NCI-H345 (cell line): ENCODE data around the gene KLHDC4.

Experiments
- DNase-seq: peaks from one replicate; lab custom pipeline; 2025; lab: John Stamatoyannopoulos, UW

Gene KLHDC4

GRCh38 chr16:87698676-87699199, 67.0 kb downstream of the KLHDC4 start:
- no peak for DNase-seq

GRCh38 chr16:87698241-87698640, 67.5 kb downstream of the KLHDC4 start:
- no peak for DNase-seq

DNA sequence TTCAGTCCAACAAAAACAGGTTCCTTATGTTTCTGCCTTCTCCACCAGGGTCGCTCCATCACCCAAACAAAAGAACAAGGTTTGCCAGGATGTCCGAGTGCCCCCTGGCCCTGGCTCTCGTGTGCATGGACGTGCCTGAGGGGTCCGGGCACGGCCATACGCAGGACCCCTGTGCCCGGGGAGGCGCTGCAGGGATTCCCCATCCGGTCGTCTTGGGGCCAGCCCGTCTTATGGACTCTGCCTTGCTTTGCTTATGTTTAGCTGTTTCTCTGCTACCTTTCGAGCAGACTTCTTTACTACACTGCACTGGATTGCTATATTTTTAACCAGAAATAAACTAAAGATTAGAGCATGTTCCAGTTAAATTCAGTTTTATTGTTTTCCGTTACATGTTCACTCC, 68.0 kb downstream of the KLHDC4 start:
- no peak for DNase-seq

GRCh38 chr16:87697256-87697655, 68.5 kb downstream of the KLHDC4 start:
- DNase-seq = no peak

DNA sequence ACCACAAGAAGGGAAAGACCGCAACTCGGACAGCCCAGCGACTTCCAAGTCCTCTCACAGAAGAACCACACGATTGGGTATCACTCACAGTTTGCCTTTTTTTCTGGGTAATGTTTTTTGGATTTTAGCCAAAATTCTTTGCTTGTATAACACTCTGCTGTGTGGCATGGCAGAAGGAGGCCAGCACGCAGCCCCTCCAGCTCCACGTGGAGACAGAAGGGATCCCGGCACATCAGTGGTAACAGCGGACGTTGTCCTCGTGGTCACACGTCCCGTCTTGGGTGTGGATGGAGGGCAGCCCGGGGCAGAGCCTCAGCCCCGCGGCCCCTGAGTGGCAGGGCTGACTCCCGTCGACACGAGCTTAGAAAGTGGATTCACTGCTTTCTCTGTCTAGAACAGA, 69.1 kb downstream of the KLHDC4 start:
- no peak for DNase-seq

GRCh38 chr16:87695534-87695933, 70.3 kb downstream of the KLHDC4 start:
- no peak for DNase-seq

DNA sequence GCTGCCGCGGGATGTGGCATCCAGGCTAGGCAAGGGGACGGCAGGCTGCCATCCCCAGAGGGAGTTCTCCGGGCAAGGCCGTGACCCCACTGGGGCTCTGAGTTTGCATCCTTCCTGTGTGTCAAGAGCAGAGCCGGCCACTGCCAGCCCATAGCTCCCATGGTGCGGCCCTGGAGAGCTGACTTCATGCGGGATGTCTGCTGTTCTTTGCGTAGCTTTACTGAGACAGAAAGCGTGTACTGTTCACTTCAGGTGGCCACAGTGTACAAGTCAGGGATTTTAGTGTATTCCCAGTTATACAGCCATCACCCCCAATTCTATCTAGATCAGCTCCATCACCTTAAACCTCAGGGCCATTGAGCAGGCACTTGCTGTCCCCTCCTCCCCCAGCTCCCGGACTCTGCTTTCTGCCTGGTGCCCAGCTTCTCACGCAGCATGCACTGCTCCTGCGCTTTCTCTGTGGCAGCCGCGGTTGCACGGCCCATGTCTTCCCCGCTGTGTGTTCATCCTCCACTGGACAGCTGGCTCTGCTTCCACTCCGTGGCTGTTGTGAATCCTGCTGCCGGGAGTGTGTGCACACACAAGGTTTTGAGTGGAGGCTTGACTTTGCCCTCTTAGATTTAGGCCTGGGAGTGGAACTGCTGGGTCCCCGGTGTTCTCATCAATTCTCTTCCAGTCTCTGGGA, 71.2 kb downstream of the KLHDC4 start:
- no peak for DNase-seq

- no peak for DNase-seq
These were observed 72.0 kb downstream of the KLHDC4 start for GRCh38 chr16:87693827-87694226.

DNA sequence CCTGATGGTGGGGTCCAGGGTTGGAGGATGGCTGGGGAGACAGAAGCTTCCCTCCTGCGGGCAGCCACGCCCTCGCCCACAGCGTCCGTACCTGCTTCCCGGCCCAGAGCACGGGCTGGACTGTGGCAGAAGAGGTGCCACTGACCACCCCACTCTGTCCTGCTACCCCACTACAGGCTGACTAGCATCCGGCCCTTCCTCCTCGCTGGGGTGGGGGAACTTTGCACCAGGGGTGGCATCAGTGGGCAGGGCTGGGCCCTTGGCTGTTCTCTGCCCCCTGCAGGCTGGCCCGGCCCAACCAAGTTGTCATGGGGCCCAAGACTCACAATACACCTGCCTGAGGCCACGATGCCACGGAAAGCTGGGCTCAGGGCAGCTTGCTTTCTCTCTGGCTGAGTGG, 73.0 kb downstream of the KLHDC4 start:
- DNase-seq = no peak

- DNase-seq = no peak
These were observed 73.6 kb downstream of the KLHDC4 start for GRCh38 chr16:87692176-87692575.

DNA sequence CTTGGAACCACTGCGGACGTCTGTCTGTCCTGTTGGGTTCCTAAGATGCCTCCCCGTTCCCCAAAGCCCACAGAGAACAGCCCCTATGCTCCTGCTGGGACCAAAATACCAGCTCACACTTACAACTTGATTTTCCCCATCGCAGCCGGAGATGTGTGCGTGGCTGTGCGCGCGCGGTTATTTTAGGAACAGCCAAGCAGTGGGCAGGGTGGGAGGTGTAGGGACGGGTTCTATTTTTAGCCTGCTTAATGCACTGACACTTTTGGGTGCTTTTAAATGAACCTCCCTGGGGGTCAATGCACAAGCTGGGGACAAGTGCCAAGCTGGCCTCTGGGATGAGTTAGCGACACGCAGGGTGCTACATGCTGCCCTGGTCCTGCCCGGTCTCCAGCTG, 74.1 kb downstream of the KLHDC4 start:
- no peak for DNase-seq

GRCh38 chr16:87690911-87691685, 74.7 kb downstream of the KLHDC4 start:
- DNase-seq = no peak

- no peak for DNase-seq
These were observed 75.8 kb downstream of the KLHDC4 start for GRCh38 chr16:87689956-87690465.

- DNase-seq = no peak
These were observed 76.6 kb downstream of the KLHDC4 start for GRCh38 chr16:87688876-87689815.

GRCh38 chr16:87687998-87688529, 77.7 kb downstream of the KLHDC4 start:
- DNase-seq = no peak

DNA sequence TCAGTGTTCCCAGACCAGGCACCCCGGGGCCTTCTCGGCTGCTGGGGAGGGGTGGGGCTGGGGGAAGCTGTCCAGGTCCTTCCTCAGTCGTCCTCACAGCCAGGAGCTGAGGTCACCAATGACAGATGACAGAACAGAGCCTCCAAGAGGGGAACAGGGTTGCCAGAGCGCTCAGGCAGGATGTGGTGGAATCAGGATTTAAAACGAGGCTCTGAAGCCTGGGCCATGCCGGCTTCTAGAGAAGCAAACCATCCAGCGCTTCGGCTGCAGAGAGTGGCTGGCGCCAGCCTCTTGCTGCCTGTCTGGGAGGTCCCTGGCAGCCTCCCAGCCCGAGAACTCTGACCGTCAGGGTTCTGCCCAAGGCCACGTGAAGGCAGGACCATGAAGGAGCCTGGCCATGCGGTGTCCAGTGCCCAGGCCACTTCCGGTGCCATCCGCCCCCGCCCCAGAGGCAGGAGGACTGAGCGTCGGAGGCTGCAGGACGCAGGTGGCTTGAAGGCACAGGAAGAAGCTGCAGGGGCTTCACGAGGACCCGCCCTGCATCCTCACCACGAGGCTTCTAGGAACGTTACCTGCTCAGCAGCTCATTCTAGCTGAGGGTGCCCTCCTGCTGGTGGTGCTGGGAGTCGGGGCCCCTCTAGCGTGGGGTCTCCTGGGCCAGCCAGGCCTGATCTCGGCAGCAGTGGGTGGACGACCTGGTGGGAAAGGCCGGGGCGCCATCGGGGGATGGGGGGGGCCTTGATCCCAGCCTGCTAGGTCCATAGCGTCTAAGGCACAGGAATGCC, 78.5 kb downstream of the KLHDC4 start:
- no peak for DNase-seq

- no peak for DNase-seq
These were observed 79.1 kb downstream of the KLHDC4 start for GRCh38 chr16:87686697-87687096.

- no peak for DNase-seq
These were observed 80.0 kb downstream of the KLHDC4 start for GRCh38 chr16:87685766-87686165.

- no peak for DNase-seq
These were observed 80.4 kb downstream of the KLHDC4 start for GRCh38 chr16:87685405-87685755.

DNA sequence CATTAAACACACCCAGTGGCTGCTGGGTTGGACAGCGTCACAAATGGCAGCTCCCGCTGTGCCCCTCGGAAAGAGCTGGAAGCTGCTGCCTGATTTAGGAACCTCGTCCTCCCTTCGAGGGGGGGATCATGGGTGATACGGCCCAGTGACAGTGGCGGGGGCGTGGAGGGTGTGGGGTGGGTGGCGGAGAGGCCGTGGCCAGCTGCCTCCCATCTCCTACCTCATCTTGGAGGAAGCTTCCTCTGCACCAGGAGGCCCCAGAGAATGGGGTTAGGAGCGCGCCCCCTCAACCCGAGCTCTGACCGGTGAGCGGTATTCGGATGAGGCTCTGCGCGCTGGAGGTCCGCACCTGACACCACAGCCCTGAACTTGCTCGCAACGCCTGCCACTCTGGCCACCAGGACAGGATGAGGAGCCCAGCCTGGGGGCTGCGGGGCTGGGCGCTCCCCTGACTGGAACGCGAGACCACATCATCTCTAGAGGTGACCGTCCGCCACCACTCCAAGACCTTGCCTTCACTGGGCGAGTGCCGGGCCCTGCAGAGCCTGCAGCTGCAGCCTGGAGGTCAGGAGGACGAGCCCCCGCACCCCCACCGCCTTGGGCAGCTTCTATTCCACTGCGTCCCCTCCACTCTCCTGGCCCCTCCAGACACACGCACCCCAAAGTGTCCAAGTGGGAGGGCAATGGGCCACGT, 80.9 kb downstream of the KLHDC4 start:
- no peak for DNase-seq
